Activated CD4-positive, alpha-beta T cell treated with anti-CD3 and anti-CD28 coated beads for 48 hours (primary cell): ENCODE results near the gene MAN1A1.

Source experiments
- DNase-seq: peaks from one replicate; pipeline ENCODE4 v3.0.0-alpha.2; 2020

MAN1A1 gene

DNA sequence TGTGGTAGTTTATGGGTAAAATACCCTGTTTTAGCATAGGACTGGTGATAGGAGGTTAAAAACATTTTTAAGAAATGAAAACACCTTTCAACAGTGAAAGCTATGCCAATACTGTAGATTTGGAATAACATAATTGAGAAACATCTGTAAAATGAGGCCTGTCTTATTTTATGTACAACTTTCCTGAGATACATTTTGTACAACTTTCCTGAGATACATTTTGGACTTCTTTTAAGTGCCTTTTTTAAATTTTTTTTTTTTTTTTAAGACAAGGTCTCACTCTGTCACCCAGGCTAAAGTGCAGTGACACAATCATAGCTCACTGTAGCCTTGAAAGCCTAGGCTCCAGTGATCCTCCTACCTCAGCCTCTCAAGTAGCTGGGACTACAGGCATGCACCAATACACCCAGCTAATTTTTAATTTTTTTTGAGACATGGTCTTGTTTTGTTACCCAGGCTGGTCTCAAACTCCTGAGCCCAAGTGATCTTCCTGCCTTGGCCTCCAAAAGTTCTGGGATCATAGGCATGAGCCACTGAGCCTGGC lies 84.6 kb downstream of the MAN1A1 start:
- no peak for DNase-seq

DNA sequence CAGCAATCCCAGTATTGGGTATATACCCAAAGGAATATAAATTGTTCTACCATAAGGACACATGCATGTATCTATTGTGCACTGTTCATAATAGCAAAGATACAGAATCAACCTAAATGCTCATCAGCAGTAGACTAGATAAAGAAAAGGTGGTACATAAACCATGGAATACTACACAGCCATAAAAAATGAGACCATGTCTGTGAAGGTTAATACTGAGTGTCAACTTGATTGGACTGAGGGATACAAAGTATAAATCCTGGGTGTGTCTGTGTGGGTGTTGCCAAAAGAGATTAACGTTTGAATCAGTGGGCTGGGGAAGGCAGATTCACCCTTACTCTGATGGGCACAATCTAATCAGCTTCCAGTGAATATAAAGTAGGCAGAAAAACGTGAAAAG lies 86.9 kb downstream of the MAN1A1 start:
- no peak for DNase-seq

DNA sequence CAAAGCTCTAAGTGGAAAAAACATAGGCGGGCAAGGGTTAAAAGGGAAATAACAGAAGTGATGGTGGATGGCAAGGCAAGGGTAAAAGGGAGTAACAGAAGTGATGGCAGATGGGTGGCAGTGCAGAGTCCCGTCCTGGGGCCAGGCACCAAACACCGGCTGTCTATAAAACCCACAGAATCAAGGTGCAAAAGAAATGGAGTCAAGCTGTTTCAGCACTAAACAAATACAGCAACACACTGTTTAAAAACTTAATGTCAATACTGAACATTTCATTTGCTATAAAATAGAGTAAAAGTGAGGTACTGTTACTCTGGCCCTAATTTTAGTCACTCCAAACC lies 87.6 kb downstream of the MAN1A1 start:
- DNase-seq = no peak

DNA sequence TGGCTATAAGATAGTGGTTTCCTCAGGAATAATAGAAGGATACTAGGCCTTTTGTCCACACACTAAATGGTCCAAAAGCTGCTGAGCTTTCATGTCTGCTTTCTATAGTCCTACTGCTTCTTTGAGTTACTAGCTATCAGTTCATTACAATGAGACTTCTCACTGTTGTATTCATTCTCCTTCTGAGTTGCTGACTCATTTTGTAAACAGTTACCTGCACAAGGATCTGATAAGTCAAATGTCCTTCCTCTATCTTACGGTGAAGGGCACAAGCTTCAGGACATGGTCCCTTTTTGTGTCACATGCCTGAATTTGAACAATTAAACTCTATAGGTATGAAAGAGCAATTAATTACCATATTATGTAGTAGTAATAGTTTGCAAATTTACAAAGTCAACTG lies 90.5 kb downstream of the MAN1A1 start:
- no peak for DNase-seq

DNA sequence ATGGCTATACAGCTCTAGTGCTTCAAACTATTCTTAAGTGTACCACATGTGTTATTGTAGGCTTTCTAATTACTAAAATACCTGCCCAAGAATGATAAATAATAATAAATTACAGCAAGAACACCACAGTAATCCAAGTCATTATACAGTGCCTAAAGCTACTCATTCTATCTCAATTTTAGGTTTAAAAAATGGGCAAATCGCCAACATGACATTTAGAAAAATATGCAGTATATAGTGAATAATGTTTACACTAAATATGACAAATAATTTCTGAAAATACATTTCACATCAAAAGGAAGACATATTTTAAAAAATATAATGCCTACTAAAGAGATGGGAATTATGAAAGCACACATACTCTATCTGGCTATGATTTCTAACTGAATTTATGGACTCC lies 91.8 kb downstream of the MAN1A1 start:
- DNase-seq = no peak

DNA sequence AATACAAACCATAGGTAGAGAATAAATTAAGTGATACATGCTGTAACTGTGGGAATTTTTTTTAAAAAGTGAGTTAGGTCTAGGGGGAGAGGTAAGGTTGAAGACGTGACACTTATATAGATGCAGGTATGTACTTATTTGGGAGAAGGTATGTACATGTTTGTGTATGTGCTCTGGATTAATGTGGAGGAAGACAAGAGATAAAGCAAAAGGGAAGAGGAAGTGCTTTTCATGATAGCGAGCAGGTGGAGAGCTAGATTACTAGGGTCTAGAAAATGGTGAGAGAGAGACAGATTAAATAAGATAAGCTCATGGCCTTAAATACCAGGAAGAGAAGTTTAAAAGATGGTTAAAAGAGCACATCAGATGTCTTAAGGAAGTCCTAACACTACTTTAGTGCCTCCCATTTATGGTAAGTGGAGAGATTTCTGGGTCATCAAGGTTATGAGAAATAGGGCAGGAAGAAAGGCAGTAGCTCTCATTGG lies 92.5 kb downstream of the MAN1A1 start:
- DNase-seq = no peak

DNA sequence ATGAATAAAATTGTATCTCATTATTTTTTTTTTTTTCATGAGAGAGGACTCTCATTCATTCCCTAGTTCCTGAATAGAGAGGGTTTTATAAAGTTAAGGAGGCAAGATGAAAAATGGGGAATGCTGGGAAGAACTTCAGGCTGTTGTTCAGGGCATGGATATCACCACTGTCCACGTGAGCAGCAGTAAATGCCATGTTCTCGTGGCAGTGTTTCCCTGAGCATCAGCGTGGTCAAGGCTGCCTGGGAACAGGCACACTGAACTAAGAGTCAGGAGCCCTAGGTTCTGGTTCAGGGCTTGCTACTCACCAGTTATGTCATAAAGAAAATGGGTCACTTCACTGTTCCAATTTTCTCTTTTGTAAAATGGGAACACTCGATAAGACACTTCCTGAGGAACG lies 93.2 kb downstream of the MAN1A1 start:
- no peak for DNase-seq

DNA sequence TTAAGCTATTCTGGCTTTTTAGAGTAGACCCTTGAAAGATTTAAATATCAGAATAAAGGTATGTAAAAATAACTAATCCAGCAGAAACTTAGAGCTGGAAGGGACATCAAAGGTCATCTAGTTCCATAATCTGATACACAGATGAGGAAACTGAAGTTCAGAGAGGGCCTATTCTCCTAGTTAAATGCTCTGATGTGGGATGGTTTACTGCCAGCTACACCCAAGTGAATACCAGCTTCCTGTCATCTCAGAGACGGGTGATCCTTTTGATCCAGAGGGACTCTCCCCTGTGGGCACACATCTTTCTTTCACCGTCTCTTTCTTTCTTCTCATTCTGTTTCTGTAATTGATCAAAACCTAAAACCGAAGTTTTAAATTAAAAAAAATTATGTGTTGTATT lies 94.1 kb downstream of the MAN1A1 start:
- DNase-seq = no peak

DNA sequence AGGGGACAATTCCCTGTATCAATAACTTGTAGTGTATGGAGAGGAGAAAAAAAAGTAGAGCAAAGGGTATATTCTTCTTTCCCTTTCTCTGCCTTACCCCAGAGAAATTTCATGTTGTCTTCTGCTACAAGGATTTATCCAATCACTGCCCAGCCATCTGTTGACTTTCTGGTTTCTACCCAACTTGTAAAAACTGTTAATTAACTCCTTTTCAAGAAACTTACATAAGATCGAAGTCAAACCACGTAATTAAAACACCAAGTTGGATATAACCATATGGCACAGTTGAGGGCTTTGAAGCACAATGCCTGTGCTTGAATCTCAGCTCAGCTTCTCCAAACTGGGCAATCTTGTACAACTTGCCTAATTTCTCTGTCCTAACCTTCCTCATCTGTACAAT lies 99.5 kb downstream of the MAN1A1 start:
- DNase-seq = no peak

DNA sequence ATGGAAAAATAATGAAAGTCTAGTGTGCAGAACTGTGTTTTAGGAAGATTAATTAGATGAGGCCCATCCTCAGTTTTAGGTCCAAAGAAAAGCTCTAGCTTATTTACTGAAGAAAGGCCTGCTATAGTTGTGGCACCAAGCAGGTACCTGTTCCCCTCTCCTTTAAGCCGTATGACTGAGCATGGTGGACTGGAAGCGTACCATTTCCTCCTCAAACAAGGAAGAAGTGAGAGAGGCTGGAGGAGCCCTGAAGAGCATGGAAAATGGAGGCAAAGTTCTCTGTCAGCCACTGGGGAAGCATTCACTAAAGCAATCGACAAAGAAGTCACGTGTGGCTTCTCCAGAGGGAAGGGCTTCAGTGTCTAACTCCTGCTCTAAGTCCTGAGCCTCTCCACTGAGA lies 100.2 kb downstream of the MAN1A1 start:
- DNase-seq = no peak

DNA sequence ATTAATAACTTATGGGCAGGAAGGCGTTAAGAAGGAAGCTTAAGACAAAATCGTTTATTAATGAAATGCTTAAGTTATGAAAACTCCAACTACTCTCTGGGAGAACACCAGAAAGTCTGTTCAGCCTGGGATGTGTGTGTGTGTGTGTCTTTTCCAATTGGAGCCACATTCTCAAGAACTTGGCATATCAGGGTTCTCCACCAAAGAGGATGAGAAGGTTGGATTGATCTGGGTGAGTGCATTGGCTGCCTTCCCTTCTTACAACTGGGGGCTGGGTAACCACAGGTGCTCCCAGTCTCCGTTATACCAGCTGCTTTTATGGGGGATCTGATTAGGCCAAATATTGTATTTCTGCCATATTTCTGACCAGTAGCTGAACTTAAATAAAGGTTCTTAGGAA lies 102.1 kb downstream of the MAN1A1 start:
- DNase-seq = no peak

DNA sequence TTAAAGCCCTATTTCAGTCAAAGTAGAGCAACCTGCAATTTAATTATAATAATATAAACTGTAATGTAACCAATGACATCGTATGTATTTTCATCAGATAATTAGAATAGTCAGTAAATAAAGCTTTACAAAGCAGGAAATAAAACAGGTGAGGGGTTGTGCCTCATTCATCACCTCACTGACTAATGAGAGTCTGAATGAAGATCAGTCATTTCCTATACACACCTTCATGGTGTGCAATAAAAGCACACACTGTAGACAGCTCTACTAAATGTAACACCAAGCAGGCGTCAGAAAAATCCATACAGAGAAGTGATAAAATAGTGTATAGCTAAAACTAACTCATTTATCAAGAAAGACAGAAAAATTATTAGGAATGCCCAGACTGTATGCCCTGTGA lies 105.9 kb downstream of the MAN1A1 start:
- no peak for DNase-seq

DNA sequence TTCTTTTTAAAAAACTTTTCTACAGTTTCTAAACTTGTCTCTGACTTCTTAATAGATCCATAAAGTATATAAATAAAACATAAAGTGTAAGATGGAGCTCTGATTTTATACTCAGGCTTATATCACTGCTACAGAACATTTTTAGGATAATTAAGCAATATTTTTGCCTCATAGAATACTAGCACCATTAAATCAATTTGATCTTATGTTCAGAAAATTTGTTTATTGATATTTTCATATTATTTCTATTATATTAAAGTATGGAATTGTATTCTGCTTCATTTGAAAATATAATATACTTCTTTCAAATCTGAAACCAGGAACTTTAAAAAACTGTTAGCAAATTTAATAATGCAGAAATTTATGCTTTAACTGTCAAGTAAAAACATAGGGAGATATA lies 106.5 kb downstream of the MAN1A1 start:
- DNase-seq = no peak

DNA sequence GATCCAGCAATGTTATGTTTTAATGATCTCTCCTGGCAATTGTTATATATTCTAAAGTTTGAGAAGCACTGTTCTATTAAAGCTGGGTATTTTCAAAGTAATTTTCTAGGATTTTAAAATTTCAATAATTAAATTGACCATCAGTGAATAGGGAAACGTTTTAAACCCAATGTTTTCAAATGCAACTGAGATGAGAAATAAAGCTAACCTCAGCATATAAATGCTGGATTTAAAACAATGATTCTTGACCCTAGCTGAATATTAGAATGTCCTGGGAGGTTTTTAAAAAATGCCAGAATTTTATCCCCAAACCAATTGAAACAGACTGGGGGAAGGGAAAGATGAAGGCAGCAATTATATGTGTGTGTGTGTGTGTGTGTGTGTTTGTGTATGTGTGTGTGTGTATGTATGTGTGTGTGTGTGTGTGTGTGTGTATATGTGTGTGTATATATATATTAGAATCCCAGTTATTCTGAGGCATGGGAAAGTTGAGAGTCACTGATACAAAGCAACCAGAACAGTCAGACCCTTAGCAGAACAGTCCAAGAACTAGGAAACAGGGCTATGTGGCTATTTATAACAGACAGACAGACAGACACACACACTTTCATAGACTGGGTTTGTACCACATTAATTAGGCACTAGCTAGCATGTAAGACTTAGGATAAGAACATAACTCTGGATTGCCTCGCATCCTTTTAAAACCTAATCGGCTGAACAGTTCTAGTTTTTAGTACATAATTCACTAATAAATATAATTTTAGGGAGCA lies 107.8 kb downstream of the MAN1A1 start:
- no peak for DNase-seq

DNA sequence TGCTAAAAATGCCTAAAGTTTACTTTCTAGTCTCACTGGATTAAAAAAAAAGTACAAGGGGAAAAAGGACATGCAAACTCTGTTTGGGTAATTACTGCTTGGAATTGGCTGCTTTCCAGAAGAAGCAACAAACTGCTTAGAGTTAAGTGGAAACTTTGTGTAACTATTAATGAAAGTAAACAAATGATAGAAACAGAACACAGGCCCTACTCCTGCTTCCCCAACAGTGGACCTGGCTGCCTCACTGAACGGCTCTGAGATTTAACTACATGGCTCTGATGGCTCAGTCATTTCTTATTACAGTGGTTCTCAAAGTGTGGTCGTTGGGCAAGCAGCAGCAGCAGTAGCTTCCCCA lies 108.5 kb downstream of the MAN1A1 start:
- DNase-seq = no peak

DNA sequence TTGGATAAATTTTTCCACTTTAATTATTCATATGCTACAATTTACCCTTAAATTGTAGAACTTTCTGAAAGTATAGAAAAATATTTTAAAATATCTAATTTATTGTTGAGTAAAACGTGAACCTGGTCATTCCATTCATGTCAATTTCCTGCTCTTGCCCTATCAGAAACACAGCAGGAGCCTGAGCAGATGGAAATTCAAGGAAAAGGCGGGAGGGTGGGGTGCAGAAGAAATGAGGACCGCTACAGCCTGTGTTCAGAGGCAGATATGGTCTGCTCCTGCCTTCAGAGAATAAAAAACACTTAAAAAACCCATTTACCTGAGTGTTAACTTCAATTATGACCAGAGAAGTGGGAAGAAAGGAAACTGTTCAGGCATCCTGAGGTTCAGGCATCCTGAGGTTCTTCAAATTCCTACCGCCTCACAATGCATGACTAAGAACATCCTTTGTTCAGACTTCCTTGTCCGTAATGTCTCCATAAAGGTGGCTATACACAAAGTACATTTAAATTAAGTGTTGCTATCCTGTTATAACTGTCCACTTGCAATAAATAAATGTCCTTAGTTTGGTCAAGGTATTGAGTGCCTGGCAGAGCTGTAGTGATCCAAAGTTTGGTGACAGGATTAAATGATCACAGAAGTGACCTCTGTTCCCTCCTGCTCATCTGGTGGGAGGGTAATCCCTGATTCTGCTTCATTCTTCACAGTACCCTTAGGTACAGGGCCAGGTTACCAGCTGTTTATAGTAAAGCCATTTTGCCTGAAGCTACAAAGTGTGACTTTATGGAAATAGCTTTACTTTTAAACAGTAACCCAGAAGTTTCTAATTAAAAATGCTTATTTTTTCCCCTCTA lies 109.1 kb downstream of the MAN1A1 start:
- DNase-seq = no peak

DNA sequence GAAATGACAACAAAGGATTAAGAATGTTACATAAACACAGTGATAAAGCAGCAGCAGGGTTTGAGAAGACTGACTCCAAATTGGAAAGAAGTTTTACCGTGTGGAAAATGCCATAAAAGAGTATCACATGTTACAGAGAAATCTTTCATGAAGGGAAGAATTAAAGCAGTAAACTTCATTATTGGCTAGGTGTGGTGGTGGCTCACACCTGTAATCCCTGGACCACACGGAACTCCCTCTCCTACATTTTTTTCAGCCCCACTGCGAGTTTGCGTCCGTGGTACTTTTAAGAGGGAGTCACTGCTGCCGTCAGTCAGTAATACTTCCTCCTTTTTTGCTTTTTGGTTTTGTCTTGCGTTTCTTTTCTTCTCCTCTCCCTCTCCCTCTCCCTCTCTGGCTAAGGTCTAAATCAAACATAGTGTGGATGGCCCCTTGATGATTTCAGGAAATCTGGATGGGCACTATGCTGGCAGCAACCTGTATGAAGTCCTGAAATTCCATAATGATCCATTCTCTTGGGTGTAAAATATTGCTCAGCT lies 112.3 kb downstream of the MAN1A1 start:
- DNase-seq = no peak

DNA sequence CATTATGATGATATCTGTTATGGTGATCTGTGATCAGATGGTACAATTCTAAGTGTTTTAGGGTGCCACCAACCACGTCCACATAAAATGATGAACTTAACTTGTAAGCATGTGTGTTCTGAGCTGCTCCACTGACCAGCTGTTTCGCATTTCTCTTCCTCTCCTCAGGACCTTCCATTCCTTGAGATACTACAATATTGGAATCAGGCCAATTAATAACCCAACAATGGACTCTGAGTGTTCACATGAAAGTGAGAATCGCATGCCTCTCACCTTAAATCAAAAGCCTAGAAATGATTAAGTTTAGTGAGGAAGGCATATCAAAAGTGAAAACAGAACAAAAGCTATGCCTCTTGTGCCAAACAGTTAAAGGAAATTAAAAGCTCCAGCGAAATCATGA lies 114.6 kb downstream of the MAN1A1 start:
- no peak for DNase-seq

DNA sequence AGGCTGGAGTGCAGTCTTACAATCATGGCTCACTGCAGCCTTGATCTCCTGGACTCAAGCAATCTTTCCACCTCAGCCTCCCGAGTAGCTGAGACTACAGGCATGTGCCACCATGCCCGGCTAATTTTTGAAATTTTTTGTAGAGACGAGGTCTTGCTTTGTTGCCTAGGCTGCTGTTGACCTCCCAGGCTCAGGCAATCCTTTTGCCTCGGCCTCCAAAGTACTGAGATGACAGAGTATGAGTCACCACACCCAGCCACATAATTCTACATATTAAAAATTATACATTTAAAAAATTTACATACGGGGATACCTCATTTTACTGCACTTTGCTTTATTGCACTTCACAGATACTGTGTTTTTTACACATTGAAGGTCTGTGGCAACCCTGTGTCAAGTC lies 115.1 kb downstream of the MAN1A1 start:
- DNase-seq = peak; percentile 4

DNA sequence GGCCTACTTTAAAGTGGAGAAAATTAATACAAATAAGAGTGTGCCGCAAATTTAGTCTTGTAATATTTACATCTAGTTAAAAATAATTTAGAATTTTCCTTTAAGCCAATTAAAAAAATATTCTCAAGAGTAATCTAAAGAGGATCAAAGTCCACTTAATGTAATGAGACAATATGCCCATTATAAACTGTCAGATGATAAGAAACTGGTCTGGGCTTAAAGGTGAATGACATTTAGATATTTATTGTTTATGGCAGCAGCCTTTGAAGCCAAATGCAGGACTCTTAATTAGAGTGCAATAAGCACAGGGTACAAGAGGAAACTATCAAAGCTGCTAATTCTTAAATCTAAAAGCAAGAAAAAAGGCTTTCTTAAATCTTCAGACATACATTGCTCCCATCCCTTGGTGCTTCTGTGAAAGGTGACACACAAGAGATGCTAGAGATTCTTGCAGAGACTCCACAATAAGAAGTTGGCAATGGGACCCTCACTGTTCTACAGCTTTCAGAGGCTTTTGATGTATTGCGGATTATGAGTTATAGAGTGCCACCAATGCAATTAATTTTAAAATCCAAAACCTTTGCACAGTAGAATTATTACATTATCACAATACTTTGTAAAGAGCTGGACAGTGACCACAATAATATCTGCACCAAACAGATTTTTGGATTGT lies 116.1 kb downstream of the MAN1A1 start:
- DNase-seq = no peak

DNA sequence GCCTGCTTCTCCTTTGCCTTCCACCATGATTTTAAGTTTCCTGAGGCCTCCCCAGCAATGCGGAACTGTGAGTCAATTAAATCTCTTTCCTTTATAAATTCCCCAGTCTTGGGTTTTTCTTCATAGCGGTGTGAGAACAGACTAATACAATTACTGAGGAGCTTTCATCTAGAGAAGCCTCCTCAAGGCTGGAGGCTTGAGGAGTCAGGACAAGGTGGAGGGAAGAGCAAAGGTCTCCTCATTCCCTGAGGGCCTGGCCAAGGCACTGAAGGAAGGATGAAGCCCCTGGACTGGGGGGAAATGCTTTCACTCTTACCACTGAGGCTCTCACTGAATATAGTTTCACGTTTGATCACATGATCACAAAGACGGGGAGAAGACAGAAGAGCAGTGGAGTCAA lies 118.2 kb downstream of the MAN1A1 start:
- DNase-seq = no peak

DNA sequence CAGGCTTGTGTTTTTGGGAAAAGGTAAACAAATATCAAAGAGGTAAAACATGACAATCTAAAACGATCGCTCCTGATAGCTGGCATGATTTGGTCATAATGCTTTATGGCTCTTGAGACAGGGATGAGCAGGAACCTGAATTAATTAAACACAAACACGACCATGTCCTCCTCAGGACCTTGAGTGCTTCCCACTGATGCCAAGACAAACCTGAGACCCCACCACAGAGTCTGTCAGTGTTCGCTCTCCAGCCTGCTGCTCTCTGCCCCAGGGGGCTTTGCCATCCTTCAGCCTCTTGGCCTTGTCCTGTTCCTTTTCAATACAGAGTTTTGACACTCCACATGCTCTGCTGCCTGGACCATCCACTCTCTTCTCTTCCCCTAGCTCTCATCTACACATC lies 119.4 kb downstream of the MAN1A1 start:
- no peak for DNase-seq

DNA sequence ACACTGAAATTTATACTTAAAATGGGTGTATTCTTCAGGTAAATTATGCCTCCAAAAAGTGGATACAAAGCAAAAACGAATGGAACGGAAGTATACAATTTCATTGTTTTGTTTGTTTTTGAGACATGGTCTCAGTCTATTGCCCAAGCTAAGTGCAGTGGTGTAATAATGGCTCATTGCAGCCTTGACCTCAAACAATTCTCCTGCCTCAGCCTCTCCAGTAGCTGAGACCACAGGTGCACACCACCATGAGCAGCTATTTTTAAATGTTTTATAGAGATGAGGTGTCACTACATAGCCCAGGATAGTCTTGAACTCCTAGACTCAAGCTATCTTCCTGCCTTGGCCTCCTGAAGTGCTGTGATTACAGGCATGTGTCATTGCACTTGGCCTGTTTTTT lies 122.2 kb downstream of the MAN1A1 start:
- no peak for DNase-seq
